ENCODE results near the gene ERP27. TPM values are rescaled to one million over a fixed set of nuclear protein-coding genes. Genes with fewer than 3 reads are reported as not detected.
A peak's percentile ranks its signal among the peaks of the same experiment; 100 is the strongest.

ERP27 gene
- total RNA-seq, 1 experiment from 2014 or later, result 0.98 TPM

- POLR2A ChIA-PET, result no interaction called here
- H3K4me3 Mint-ChIP-seq (ENCODE audit: unreplicated experiment), result no peak overlapping the region
- CTCF ChIA-PET, result no interaction called here
- peaks cover 41% of the 10 kb centered on the region for H3K4me1 Mint-ChIP-seq (ENCODE audit: low read depth, unreplicated experiment)
- BruUV-seq (replicated peaks), result no TSS peak
- Histone ChIP-seq H3K4me3 (ENCODE audit: low read depth, low read length) (no peak overlapping the region), H3K36me3 (ENCODE audit: control insufficient read depth, insufficient read depth, low read length) (no peaks in the 10 kb centered on the region), H3K4me1 (peaks cover 55% of the 10 kb centered on the region), H3K9me3 (no peaks in the 10 kb centered on the region), H3K27me3 (replicated peaks; ENCODE audit: control insufficient read depth, insufficient read depth, low read length) (no peaks in the 10 kb centered on the region)
- H3K27me3 Mint-ChIP-seq (ENCODE audit: insufficient read depth, unreplicated experiment), result no peaks in the 10 kb centered on the region
- intact Hi-C loops (cut with micrococcal nuclease; ENCODE audit: unreplicated experiment), result no loop called here
- no peak for TF ChIP-seq CTCF (IDR thresholded peaks at IDR 0.05; ENCODE audit: insufficient read depth in 1 of 2, low read depth in 1 of 2, low read length in 1 of 2, severe bottlenecking in 1 of 2, unreplicated experiment in 1 of 2)
- DNase-seq, result no peak
- peak overlapping the region; percentile 52 for H3K27ac Mint-ChIP-seq (ENCODE audit: unreplicated experiment)
- no peaks in the 10 kb centered on the region for H3K36me3 Mint-ChIP-seq (ENCODE audit: insufficient read depth, unreplicated experiment)
- H3K9me3 Mint-ChIP-seq (ENCODE audit: unreplicated experiment), result peaks cover 31% of the 10 kb centered on the region
Measured at GRCh38 chr12:14948672-14949071, 10.3 kb upstream of the ERP27 start.

GRCh38 chr12:14946861-14947260, 8.5 kb upstream of the ERP27 start:
- ChIA-PET POLR2A (no interaction called here), CTCF (no interaction called here)
- no peak for TF ChIP-seq CTCF (IDR thresholded peaks at IDR 0.05; ENCODE audit: insufficient read depth in 1 of 2, low read depth in 1 of 2, low read length in 1 of 2, severe bottlenecking in 1 of 2, unreplicated experiment in 1 of 2)
- Mint-ChIP-seq H3K4me1 (ENCODE audit: low read depth, unreplicated experiment) (peaks cover 41% of the 10 kb centered on the region), H3K27ac (ENCODE audit: unreplicated experiment) (no peak overlapping the region), H3K36me3 (ENCODE audit: insufficient read depth, unreplicated experiment) (no peaks in the 10 kb centered on the region), H3K4me3 (ENCODE audit: unreplicated experiment) (no peak overlapping the region), H3K9me3 (ENCODE audit: unreplicated experiment) (peaks cover 18% of the 10 kb centered on the region), H3K27me3 (ENCODE audit: insufficient read depth, unreplicated experiment) (no peaks in the 10 kb centered on the region)
- no peak overlapping the region for H3K4me3 ChIP-seq (ENCODE audit: low read depth, low read length)
- DNase-seq, result no peak
- intact Hi-C loops (cut with micrococcal nuclease; ENCODE audit: unreplicated experiment), result no loop called here
- BruUV-seq (replicated peaks), result no TSS peak
- H3K36me3 ChIP-seq (ENCODE audit: control insufficient read depth, insufficient read depth, low read length), result no peaks in the 10 kb centered on the region
- H3K9me3 ChIP-seq, result no peaks in the 10 kb centered on the region
- H3K4me1 ChIP-seq, result peaks cover 50% of the 10 kb centered on the region
- no peaks in the 10 kb centered on the region for H3K27me3 ChIP-seq (replicated peaks; ENCODE audit: control insufficient read depth, insufficient read depth, low read length)

DNA sequence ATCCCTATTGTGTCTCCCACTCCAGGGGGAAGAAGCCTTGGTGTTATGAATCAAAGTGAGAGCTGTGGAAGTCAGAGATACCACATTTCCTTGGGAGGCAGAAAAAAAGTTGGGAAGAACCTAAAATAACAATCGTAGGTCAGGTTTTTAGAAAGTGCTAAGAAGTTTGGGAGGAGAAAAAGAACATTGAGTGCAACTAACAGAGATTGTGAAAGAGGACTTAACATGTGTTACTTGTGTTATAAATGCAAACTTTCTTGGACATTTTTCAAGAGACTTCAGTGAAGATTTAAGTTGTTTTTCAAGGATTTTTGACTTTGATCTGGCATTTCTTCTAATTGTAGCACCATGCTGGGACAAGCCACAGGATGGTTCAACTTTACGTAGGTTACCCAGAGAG, 7.8 kb upstream of the ERP27 start:
- intact Hi-C loops (cut with micrococcal nuclease; ENCODE audit: unreplicated experiment), result no loop called here
- Histone ChIP-seq H3K4me3 (ENCODE audit: low read depth, low read length) (no peak overlapping the region), H3K4me1 (peaks cover 43% of the 10 kb centered on the region), H3K27me3 (replicated peaks; ENCODE audit: control insufficient read depth, insufficient read depth, low read length) (no peaks in the 10 kb centered on the region), H3K36me3 (ENCODE audit: control insufficient read depth, insufficient read depth, low read length) (no peaks in the 10 kb centered on the region), H3K9me3 (no peaks in the 10 kb centered on the region)
- Mint-ChIP-seq H3K4me3 (ENCODE audit: unreplicated experiment) (no peak overlapping the region), H3K27me3 (ENCODE audit: insufficient read depth, unreplicated experiment) (no peaks in the 10 kb centered on the region), H3K4me1 (ENCODE audit: low read depth, unreplicated experiment) (peaks cover 34% of the 10 kb centered on the region), H3K27ac (ENCODE audit: unreplicated experiment) (no peak overlapping the region), H3K9me3 (ENCODE audit: unreplicated experiment) (peaks cover 11% of the 10 kb centered on the region), H3K36me3 (ENCODE audit: insufficient read depth, unreplicated experiment) (no peaks in the 10 kb centered on the region)
- TF ChIP-seq CTCF (IDR thresholded peaks at IDR 0.05; ENCODE audit: insufficient read depth in 1 of 2, low read depth in 1 of 2, low read length in 1 of 2, severe bottlenecking in 1 of 2, unreplicated experiment in 1 of 2), result no peak
- CTCF ChIA-PET, result no interaction called here
- POLR2A ChIA-PET, result no interaction called here
- no TSS peak for BruUV-seq (replicated peaks)
- DNase-seq, result no peak
